Tibial artery (tissue), 4 donors: ENCODE data around the gene PDE4B.
"Not testable (repeated sequence)": the region's sequence is repeated elsewhere in the genome, so short reads cannot be mapped to it uniquely, and the experiment has no call there.

Experiments
- DNase-seq, 2 donors: peaks; one replicate each; pipeline ENCODE4 v3.0.0-alpha.2; 2019
- H3K27ac ChIP-seq, 2 donors: fragments of 200-600 bp; sonication (generic) in 1 of 2; 1 replicate in 1 of 2; 2 replicates in 1 of 2; pipeline ENCODE4 v1.5.1; 2018 to 2019; ENCODE audit warnings: mild to moderate bottlenecking in 1 of 2
- H3K27me3 ChIP-seq, 2 donors: fragments of 200-600 bp; sonication (generic) in 1 of 2; one replicate each; pipeline versions ENCODE4 v1.5.1 to v1.6.0; 2016 to 2019
- H3K36me3 ChIP-seq, 3 donors: fragments of 200-600 bp; sonication (generic) in 2 of 3; one replicate each; pipeline ENCODE4 v1.5.1; 2016 to 2019; ENCODE audit warnings: mild to moderate bottlenecking in 2 of 3
- H3K4me1 ChIP-seq, 4 donors: fragments of 200-600 bp; sonication (generic) in 2 of 4; 1 replicate in 3 of 4; 2 replicates in 1 of 4; pipeline ENCODE4 v1.5.1; 2016 to 2019
- H3K4me3 ChIP-seq, 2 donors: fragments of 200-600 bp; sonication (generic) in 1 of 2; 1 replicate in 1 of 2; 2 replicates in 1 of 2; pipeline ENCODE4 v1.5.1; 2018 to 2019; ENCODE audit warnings: mild to moderate bottlenecking in 2 of 2
- H3K9me3 ChIP-seq, 3 donors: fragments of 200-600 bp; sonication (generic) in 1 of 3; one replicate each; pipeline ENCODE4 v1.5.1; 2016 to 2019
- CTCF ChIP-seq, 2 experiments: fragments of 200-600 bp in 1 of 2; fragments of 450-650 bp in 1 of 2; IDR thresholded peaks; one replicate each; pipeline ENCODE4 v1.5.1; 2017 to 2019; ENCODE audit warnings: antibody characterized with exemption in 2 of 2, mild to moderate bottlenecking in 1 of 2, moderate library complexity in 1 of 2
- intact Hi-C: fragments of 100-400 bp; cut with DNase I; formaldehyde crosslinking; loops from one replicate; pipeline ENCODE4 v1.15.0; 2023; ENCODE audit warnings: low total_unique reads

Gene PDE4B

GRCh38 chr1:66112744-66113400 lies 320.2 kb downstream of the PDE4B start:
- H3K4me3 ChIP-seq: no peak overlapping the region
- TF ChIP-seq CTCF (IDR thresholded peaks at IDR 0.05): no peak
- no peaks in the 10 kb centered on the region for H3K27me3 ChIP-seq
- no peak for DNase-seq
- no peaks in the 10 kb centered on the region for H3K36me3 ChIP-seq
- H3K4me1 ChIP-seq: no peaks in the 10 kb centered on the region
- no peak overlapping the region for H3K27ac ChIP-seq
- no peaks in the 10 kb centered on the region for H3K9me3 ChIP-seq
- intact Hi-C loops: no loop called here

GRCh38 chr1:66119148-66119547 lies 326.5 kb downstream of the PDE4B start:
- no peaks in the 10 kb centered on the region for H3K9me3 ChIP-seq
- intact Hi-C loops: no loop called here
- H3K36me3 ChIP-seq: no peaks in the 10 kb centered on the region
- H3K27me3 ChIP-seq: no peaks in the 10 kb centered on the region
- DNase-seq: no peak
- no peak overlapping the region for H3K27ac ChIP-seq
- no peak for TF ChIP-seq CTCF (IDR thresholded peaks at IDR 0.05)
- no peak overlapping the region for H3K4me3 ChIP-seq
- no peaks in the 10 kb centered on the region for H3K4me1 ChIP-seq

- intact Hi-C loops: no loop called here
- Histone ChIP-seq H3K4me1 (no peaks in the 10 kb centered on the region), H3K36me3 (no peaks in the 10 kb centered on the region), H3K4me3 (no peak overlapping the region), H3K27ac (no peak overlapping the region), H3K27me3 (no peaks in the 10 kb centered on the region), H3K9me3 (no peaks in the 10 kb centered on the region)
- no peak for DNase-seq
- TF ChIP-seq CTCF (IDR thresholded peaks at IDR 0.05): no peak
Observed at GRCh38 chr1:66124670-66125069, 332.0 kb downstream of the PDE4B start.

GRCh38 chr1:66128641-66129040 lies 335.9 kb downstream of the PDE4B start:
- H3K4me3 ChIP-seq, intact Hi-C loops, DNase-seq, H3K27me3 ChIP-seq, H3K4me1 ChIP-seq, H3K9me3 ChIP-seq, H3K27ac ChIP-seq, H3K36me3 ChIP-seq: not testable (repeated sequence)

- H3K4me3 ChIP-seq: no peak overlapping the region
- H3K27me3 ChIP-seq: no peaks in the 10 kb centered on the region
- no peak overlapping the region for H3K27ac ChIP-seq
- intact Hi-C loops: no loop called here
- TF ChIP-seq CTCF (IDR thresholded peaks at IDR 0.05): no peak
- H3K4me1 ChIP-seq: no peaks in the 10 kb centered on the region
- no peaks in the 10 kb centered on the region for H3K36me3 ChIP-seq
- H3K9me3 ChIP-seq: no peaks in the 10 kb centered on the region
- DNase-seq: no peak
Observed at GRCh38 chr1:66132324-66132723, 339.6 kb downstream of the PDE4B start.

- no peaks in the 10 kb centered on the region for H3K4me1 ChIP-seq
- H3K4me3 ChIP-seq: no peak overlapping the region
- DNase-seq: no peak
- no peak for TF ChIP-seq CTCF (IDR thresholded peaks at IDR 0.05)
- no peaks in the 10 kb centered on the region for H3K27me3 ChIP-seq
- H3K36me3 ChIP-seq: no peaks in the 10 kb centered on the region
- H3K9me3 ChIP-seq: no peaks in the 10 kb centered on the region
- H3K27ac ChIP-seq: no peak overlapping the region
- intact Hi-C loops: no loop called here
Observed at GRCh38 chr1:66134004-66134403, 341.3 kb downstream of the PDE4B start.
